Subcutaneous abdominal adipose tissue (tissue), 5 donors: ENCODE results near the gene AR.

Source experiments
- H3K27ac ChIP-seq: one replicate; pipeline ENCODE4 v1.7.0; 2013; ENCODE audit warnings: low read depth, mild to moderate bottlenecking, inconsistent platforms, low read length, moderate library complexity
- H3K27me3 ChIP-seq, 5 donors: one replicate each; pipeline ENCODE4 v1.7.0; 2013; ENCODE audit warnings: low read length in 5 of 5, inconsistent platforms in 1 of 5; ENCODE audit not compliant: control insufficient read depth in 5 of 5, insufficient read depth in 4 of 5
- H3K36me3 ChIP-seq, 5 donors: one replicate each; pipeline ENCODE4 v1.7.0; 2013; ENCODE audit warnings: low read length in 5 of 5; ENCODE audit not compliant: control insufficient read depth in 5 of 5, insufficient read depth in 5 of 5
- H3K4me1 ChIP-seq, 5 donors: one replicate each; pipeline ENCODE4 v1.7.0; 2013; ENCODE audit warnings: low read length in 5 of 5, mild to moderate bottlenecking in 3 of 5, moderate library complexity in 1 of 5; ENCODE audit not compliant: control insufficient read depth in 5 of 5, insufficient read depth in 5 of 5
- H3K4me3 ChIP-seq, 5 donors: one replicate each; pipeline ENCODE4 v1.7.0; 2013; ENCODE audit warnings: low read length in 5 of 5, low read depth in 1 of 5
- H3K9ac ChIP-seq, 5 donors: one replicate each; pipeline ENCODE4 v1.7.0; 2013; ENCODE audit warnings: low read length in 5 of 5, mild to moderate bottlenecking in 4 of 5, moderate library complexity in 3 of 5
- H3K9me3 ChIP-seq, 5 donors: one replicate each; pipeline ENCODE4 v1.7.0; 2013; ENCODE audit warnings: low read length in 5 of 5; ENCODE audit not compliant: control insufficient read depth in 5 of 5
- donor health status: healthy.
- donor health status: healthy.
- donor health status: healthy.
- donor health status: healthy.
- donor health status: healthy.

AR gene

DNA sequence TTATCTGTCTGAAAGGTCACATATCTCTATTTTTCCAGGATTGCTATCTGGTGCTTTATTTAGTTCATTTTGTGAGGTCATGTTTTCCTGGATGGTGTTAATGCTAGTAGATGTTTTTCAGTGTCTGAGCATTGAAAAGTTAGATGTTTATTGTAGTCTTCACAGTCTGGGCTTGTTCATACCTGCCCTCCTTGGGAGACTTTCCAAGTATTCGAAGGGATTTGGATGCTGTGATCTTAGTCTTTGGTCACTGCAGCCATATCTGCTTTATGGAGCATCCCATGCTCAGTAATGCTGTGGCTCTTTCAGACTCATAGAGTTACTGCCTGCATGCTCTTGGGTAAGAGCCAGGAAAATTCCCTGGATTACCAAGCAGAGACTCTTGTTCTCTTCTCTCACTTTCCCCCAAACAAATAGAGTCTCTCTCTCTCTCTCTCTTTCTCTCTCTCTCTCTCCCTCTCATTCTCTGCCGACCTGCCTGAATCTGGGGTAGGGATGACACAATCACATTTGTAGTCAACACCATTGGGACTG is 130.0 kb downstream of the AR start:
- Histone ChIP-seq H3K9me3 (peaks cover 0 to 3% (median 0%) of the 10 kb centered on the region in 5 donors), H3K9ac (no peak overlapping the region), H3K4me3 (no peak overlapping the region), H3K4me1 (peaks cover 0 to 10% (median 0%) of the 10 kb centered on the region in 5 donors), H3K36me3 (no peaks in the 10 kb centered on the region), H3K27ac (no peak overlapping the region), H3K27me3 (peaks cover 0 to 10% (median 3%) of the 10 kb centered on the region in 5 donors)

DNA sequence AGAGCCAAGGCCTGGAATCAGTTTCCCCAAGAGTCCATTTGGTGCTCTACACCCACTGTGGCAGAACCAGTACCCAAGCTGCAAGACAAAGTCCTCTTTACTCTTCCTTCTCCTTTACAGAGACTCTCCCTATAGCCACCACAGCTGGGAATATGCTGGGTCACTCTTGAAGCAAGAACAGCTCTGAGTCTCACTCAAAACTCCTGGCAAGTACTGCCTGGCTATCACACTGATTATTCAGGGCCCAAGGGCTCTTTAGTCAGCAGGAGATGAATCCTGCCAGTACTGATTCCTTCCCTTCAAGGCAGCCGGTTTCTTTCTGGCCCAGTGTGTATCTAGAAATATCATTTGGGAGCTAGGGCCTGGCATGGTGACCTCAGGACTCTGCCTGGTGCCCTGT is 130.9 kb downstream of the AR start:
- peaks cover 0 to 10% (median 3%) of the 10 kb centered on the region in 5 donors for H3K27me3 ChIP-seq
- H3K27ac ChIP-seq: no peak overlapping the region
- H3K36me3 ChIP-seq: no peaks in the 10 kb centered on the region
- H3K9ac ChIP-seq: no peak overlapping the region
- peaks cover 0 to 10% (median 0%) of the 10 kb centered on the region in 5 donors for H3K4me1 ChIP-seq
- H3K4me3 ChIP-seq: no peak overlapping the region
- H3K9me3 ChIP-seq: peaks cover 0 to 3% (median 0%) of the 10 kb centered on the region in 5 donors

GRCh38 chrX:67684136-67684535 is 140.3 kb downstream of the AR start:
- Histone ChIP-seq H3K4me1 (peaks cover 0 to 4% (median 0%) of the 10 kb centered on the region in 5 donors), H3K27ac (no peak overlapping the region)

DNA sequence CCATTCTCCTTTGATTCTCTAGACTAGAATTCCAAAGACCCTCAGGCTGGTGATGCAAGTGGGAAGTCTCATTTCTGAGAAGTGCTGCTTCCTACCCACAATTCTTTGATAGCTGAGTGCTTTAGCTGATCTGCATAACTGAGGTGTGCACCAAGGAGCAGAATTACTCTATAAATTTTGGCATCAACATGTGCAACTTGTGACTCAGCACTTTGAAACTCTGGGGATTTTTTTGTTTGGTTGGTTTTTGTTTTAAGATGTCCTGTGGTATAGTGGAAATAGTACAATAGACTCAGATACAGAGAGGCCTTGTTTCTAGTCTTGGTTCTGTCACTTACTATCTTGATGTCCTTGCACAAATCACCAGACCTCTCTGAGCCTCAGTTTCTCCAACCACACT is 148.4 kb downstream of the AR start:
- Histone ChIP-seq H3K4me1 (peaks cover 0 to 8% (median 0%) of the 10 kb centered on the region in 5 donors), H3K27me3 (no peaks in the 10 kb centered on the region), H3K4me3 (no peak overlapping the region), H3K36me3 (peaks cover 0 to 9% (median 0%) of the 10 kb centered on the region in 5 donors), H3K9ac (no peak overlapping the region), H3K9me3 (no peaks in the 10 kb centered on the region), H3K27ac (no peak overlapping the region)

More at GRCh38 chrX:67684136-67684535, 140.3 kb downstream of the AR start:
- Histone ChIP-seq H3K4me3 (no peak overlapping the region), H3K36me3 (peaks cover 0 to 10% (median 5%) of the 10 kb centered on the region in 5 donors), H3K9me3 (peaks cover 0 to 13% (median 0%) of the 10 kb centered on the region in 5 donors), H3K27me3 (peaks cover 0 to 6% (median 0%) of the 10 kb centered on the region in 5 donors), H3K9ac (no peak overlapping the region)

- Histone ChIP-seq H3K9me3 (peaks cover 0 to under 1% (median 0%) of the 10 kb centered on the region in 5 donors), H3K27ac (no peak overlapping the region), H3K36me3 (peaks cover 0 to 8% (median 0%) of the 10 kb centered on the region in 5 donors), H3K4me3 (no peak overlapping the region), H3K4me1 (peaks cover 0 to 8% (median 0%) of the 10 kb centered on the region in 5 donors), H3K27me3 (peaks cover 0 to 3% (median 0%) of the 10 kb centered on the region in 5 donors), H3K9ac (no peak overlapping the region)
Observed at GRCh38 chrX:67693928-67694327, 150.1 kb downstream of the AR start.

DNA sequence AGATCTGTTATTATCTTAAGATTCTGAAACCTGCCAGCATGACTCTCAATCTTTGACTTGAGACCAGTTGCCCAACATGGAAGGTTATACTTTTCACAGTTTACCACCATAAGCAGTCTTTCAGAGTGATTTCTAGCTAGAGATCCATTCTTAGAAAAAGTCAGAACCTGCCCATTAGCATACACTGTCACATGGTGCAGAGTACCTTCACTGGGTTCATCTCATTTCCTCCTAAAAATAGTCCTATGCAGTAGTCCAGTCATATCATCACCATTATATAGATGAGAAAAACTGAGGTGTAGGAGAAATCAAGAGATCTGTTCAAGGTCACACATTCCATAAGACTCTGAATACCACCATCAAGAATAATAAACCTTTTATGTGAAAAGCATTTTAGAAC is 153.6 kb downstream of the AR start:
- no peak overlapping the region for H3K4me3 ChIP-seq

GRCh38 chrX:67700602-67701001 is 156.8 kb downstream of the AR start:
- H3K27me3 ChIP-seq: peaks cover 0 to 6% (median 3%) of the 10 kb centered on the region in 5 donors
- peaks cover 0 to 8% (median 0%) of the 10 kb centered on the region in 5 donors for H3K9me3 ChIP-seq
- peaks cover 0 to 3% (median 0%) of the 10 kb centered on the region in 5 donors for H3K36me3 ChIP-seq
- no peak overlapping the region for H3K4me3 ChIP-seq
- H3K4me1 ChIP-seq: no peaks in the 10 kb centered on the region
- no peak overlapping the region for H3K27ac ChIP-seq
- no peak overlapping the region for H3K9ac ChIP-seq

More for the DNA sequence above, 153.6 kb downstream of the AR start:
- H3K4me1 ChIP-seq: peaks cover 0 to 8% (median 0%) of the 10 kb centered on the region in 5 donors
- peaks cover 0 to 3% (median 0%) of the 10 kb centered on the region in 5 donors for H3K36me3 ChIP-seq
- H3K9ac ChIP-seq: no peak overlapping the region
- peaks cover 0 to 6% (median 3%) of the 10 kb centered on the region in 5 donors for H3K27me3 ChIP-seq
- peaks cover 0 to 8% (median 0%) of the 10 kb centered on the region in 5 donors for H3K9me3 ChIP-seq
- no peak overlapping the region for H3K27ac ChIP-seq

GRCh38 chrX:67714004-67714403 is 170.2 kb downstream of the AR start:
- H3K9me3 ChIP-seq: no peaks in the 10 kb centered on the region
- H3K27ac ChIP-seq: no peak overlapping the region
- H3K4me1 ChIP-seq: peaks cover 0 to 2% (median 0%) of the 10 kb centered on the region in 5 donors
- H3K9ac ChIP-seq: no peak overlapping the region
- H3K36me3 ChIP-seq: peaks cover 3 to 10% (median 6%) of the 10 kb centered on the region in 5 donors
- peaks cover 0 to 6% (median 0%) of the 10 kb centered on the region in 5 donors for H3K27me3 ChIP-seq
- H3K4me3 ChIP-seq: no peak overlapping the region

DNA sequence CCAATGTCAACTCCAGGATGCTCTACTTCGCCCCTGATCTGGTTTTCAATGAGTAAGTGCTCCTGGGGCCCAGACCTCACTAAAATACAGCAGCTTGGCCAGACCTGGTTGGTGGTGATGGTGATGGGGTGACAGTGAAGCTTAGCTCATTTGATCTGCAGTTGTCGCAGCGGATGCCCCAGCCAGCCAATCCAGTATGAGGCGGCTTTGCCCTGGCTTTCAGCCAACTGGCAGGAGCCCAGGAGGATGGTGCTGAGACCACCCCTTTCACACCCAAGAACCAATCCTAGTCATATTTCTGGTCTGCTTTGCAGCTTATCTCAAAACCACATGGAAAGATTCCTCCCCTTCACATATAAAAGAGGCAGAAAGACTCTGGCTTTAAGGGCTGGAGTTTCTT is 173.8 kb downstream of the AR start:
- Histone ChIP-seq H3K27me3 (no peaks in the 10 kb centered on the region), H3K4me1 (peaks cover 0 to 12% (median 1%) of the 10 kb centered on the region in 5 donors), H3K36me3 (peaks cover 0 to 4% (median 0%) of the 10 kb centered on the region in 5 donors), H3K27ac (no peak overlapping the region), H3K9me3 (no peaks in the 10 kb centered on the region), H3K4me3 (no peak overlapping the region), H3K9ac (no peak overlapping the region)

DNA sequence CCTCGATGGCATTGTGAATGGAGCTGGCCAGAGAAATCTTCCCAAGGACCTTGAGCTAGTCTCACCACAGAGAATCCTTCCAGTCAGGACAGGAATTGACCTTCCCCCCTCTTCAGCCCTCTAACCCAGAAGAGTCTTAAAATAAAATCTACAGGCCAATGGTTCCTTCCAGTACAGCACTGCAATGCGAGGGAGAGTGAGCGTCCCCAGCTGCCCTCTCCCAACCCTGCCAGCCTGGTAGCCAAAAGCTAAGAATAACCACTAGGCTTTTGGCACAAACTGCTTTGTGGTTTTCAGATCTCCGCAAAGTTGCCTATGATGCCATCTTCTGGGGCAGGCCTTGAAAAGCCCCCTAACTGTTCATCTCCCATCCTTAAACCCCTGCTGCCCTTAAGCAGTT is 175.1 kb downstream of the AR start:
- H3K4me3 ChIP-seq: no peak overlapping the region
- H3K9me3 ChIP-seq: no peaks in the 10 kb centered on the region
- H3K9ac ChIP-seq: no peak overlapping the region
- peaks cover 0 to 4% (median 0%) of the 10 kb centered on the region in 5 donors for H3K36me3 ChIP-seq
- H3K27ac ChIP-seq: peak overlapping the region; percentile 26
- H3K4me1 ChIP-seq: peaks cover 0 to 25% (median 10%) of the 10 kb centered on the region in 5 donors
- peaks cover 0 to 8% (median 2%) of the 10 kb centered on the region in 5 donors for H3K27me3 ChIP-seq
